IMR-90 (cell line): ENCODE data around the gene DVL3. TPM values are rescaled to one million over a fixed set of nuclear protein-coding genes. Genes with fewer than 3 reads are reported as not detected.

Experiments
- ATAC-seq: fragments of 200-7000 bp; cut with Tn5 transposase; 2 replicates; pipeline ENCODE4 v1.9.1; 2020; ENCODE audit warnings: low read depth, mild to moderate bottlenecking, moderate library complexity
- BruUV-seq: library from RNA; stranded (reverse); fragments of 400-500 nt; replicated peaks from 2 replicates; lab custom pipeline; 2021; lab: Mats Ljungman, UMichigan
- CTCF ChIA-PET: fragments of 300-600 bp; formaldehyde crosslinking; extraction: SDS; loops from one replicate; lab custom pipeline; 2021; ENCODE audit warnings: antibody characterized with exemption; lab: Yijun Ruan, JAX
- POLR2A ChIA-PET: fragments of 300-600 bp; sonication (Branson Sonifier 250); formaldehyde crosslinking; loops from one replicate; lab custom pipeline; 2022; ENCODE audit warnings: antibody characterized with exemption; ENCODE audit not compliant: unreplicated experiment; lab: Charles Lee
- DNase-seq: peaks from one replicate; pipeline ENCODE4 v3.0.0; 2013
- H2AFZ ChIP-seq: replicated peaks from 2 replicates; pipeline ENCODE3; 2013; ENCODE audit warnings: low read length, mild to moderate bottlenecking; ENCODE audit not compliant: poor library complexity
- H2AK5ac ChIP-seq: 2 replicates; pipeline ENCODE4 v1.6.1; 2013; ENCODE audit warnings: low read depth, low read length, inconsistent platforms
- H2AK9ac ChIP-seq: replicated peaks from 2 replicates; pipeline ENCODE3; 2013; ENCODE audit warnings: mild to moderate bottlenecking, low read depth, low read length, moderate library complexity; ENCODE audit not compliant: poor library complexity
- H2BK120ac ChIP-seq: 2 replicates; pipeline ENCODE4 v1.6.1; 2013; ENCODE audit warnings: low read depth, low read length, inconsistent platforms
- H2BK15ac ChIP-seq: 3 replicates; pipeline ENCODE4 v1.6.1; 2013; ENCODE audit warnings: low read depth, low read length, inconsistent platforms
- H2BK20ac ChIP-seq: 2 replicates; pipeline ENCODE4 v1.6.1; 2013; ENCODE audit warnings: low read depth, mild to moderate bottlenecking, inconsistent platforms, low read length, moderate library complexity
- H2BK5ac ChIP-seq: 2 replicates; pipeline ENCODE4 v1.6.1; 2013; ENCODE audit warnings: mild to moderate bottlenecking, low read depth, low read length, inconsistent platforms; ENCODE audit not compliant: poor library complexity, severe bottlenecking
- H3K14ac ChIP-seq: replicated peaks from 2 replicates; pipeline ENCODE4 v1.6.1; 2013; ENCODE audit warnings: low read depth, low read length, inconsistent platforms
- H3K18ac ChIP-seq: 2 replicates; pipeline ENCODE4 v1.6.1; 2013; ENCODE audit warnings: low read depth, low read length, control low read depth
- H3K23ac ChIP-seq: 2 replicates; pipeline ENCODE4 v1.6.1; 2013; ENCODE audit warnings: low read depth, low read length, inconsistent platforms
- H3K27ac ChIP-seq: 2 replicates; pipeline ENCODE4 v1.5.1; 2013; ENCODE audit warnings: mild to moderate bottlenecking, control low read depth, low read length; ENCODE audit not compliant: insufficient read depth
- H3K27me3 ChIP-seq: 2 replicates; pipeline ENCODE4 v1.6.1; 2013; ENCODE audit warnings: low read length; ENCODE audit not compliant: control insufficient read depth, insufficient read depth
- H3K36me3 ChIP-seq: 2 replicates; pipeline ENCODE4 v1.6.1; 2013; ENCODE audit warnings: low read length, mixed read lengths; ENCODE audit not compliant: control insufficient read depth, insufficient read depth
- H3K4ac ChIP-seq: 2 replicates; pipeline ENCODE4 v1.6.1; 2013; ENCODE audit warnings: low read depth, low read length, inconsistent platforms
- H3K4me1 ChIP-seq: 2 replicates; pipeline ENCODE4 v1.6.1; 2013; ENCODE audit warnings: low read length, mixed read lengths; ENCODE audit not compliant: control insufficient read depth, insufficient read depth
- H3K4me2 ChIP-seq: 2 replicates; pipeline ENCODE4 v1.6.1; 2013; ENCODE audit warnings: low read depth, mild to moderate bottlenecking, control low read depth, low read length, moderate library complexity
- H3K4me3 ChIP-seq: 2 replicates; pipeline ENCODE4 v1.5.1; 2013; ENCODE audit warnings: low read depth, mild to moderate bottlenecking, control low read depth, low read length, moderate library complexity; ENCODE audit not compliant: insufficient read depth
- H3K56ac ChIP-seq: 2 replicates; pipeline ENCODE4 v1.6.1; 2013; ENCODE audit warnings: low read length, inconsistent platforms; ENCODE audit not compliant: insufficient read depth; ENCODE audit errors: extremely low read depth
- H3K79me1 ChIP-seq, 2 experiments: 2 replicates each; pipeline ENCODE4 v1.6.1; 2013; ENCODE audit warnings: low read length in 2 of 2, inconsistent platforms in 1 of 2, low read depth in 1 of 2
- H3K9ac ChIP-seq: 2 replicates; pipeline ENCODE4 v1.6.1; 2013; ENCODE audit warnings: low read depth, low read length, control low read depth
- H3K9me1 ChIP-seq: 2 replicates; pipeline ENCODE4 v1.6.1; 2013; ENCODE audit warnings: low read length, inconsistent platforms; ENCODE audit not compliant: insufficient read depth
- H3K9me3 ChIP-seq: 2 replicates; pipeline ENCODE4 v1.6.1; 2013; ENCODE audit warnings: low read length; ENCODE audit not compliant: control insufficient read depth, insufficient read depth
- H4K20me1 ChIP-seq: 2 replicates; pipeline ENCODE4 v1.6.1; 2013; ENCODE audit warnings: low read length, inconsistent platforms; ENCODE audit not compliant: insufficient read depth
- H4K5ac ChIP-seq: 2 replicates; pipeline ENCODE4 v1.6.1; 2013; ENCODE audit warnings: mild to moderate bottlenecking, low read depth, low read length, control low read depth
- H4K8ac ChIP-seq, 2 experiments: 2 replicates each; pipeline ENCODE4 v1.6.1; 2013; ENCODE audit warnings: low read depth in 2 of 2, low read length in 2 of 2, control low read depth in 1 of 2, inconsistent platforms in 1 of 2
- H4K91ac ChIP-seq: 2 replicates; pipeline ENCODE4 v1.6.1; 2013; ENCODE audit warnings: low read depth, low read length, inconsistent platforms; ENCODE audit not compliant: insufficient read depth
- BHLHE40 ChIP-seq: fragments of 150-350 bp; IDR thresholded peaks from 2 replicates; pipeline ENCODE4 v1.6.1; 2016; ENCODE audit warnings: mild to moderate bottlenecking, low read depth, low read length
- CEBPB ChIP-seq: IDR thresholded peaks from 2 replicates; pipeline ENCODE4 v1.6.1; 2012; ENCODE audit warnings: low read depth, low read length, improper control_type of control experiment
- CHD1 ChIP-seq: IDR thresholded peaks from 2 replicates; pipeline ENCODE4 v1.6.1; 2012; ENCODE audit warnings: low read depth, low read length, improper control_type of control experiment
- ELK1 ChIP-seq: fragments of 150-350 bp; IDR thresholded peaks from 2 replicates; pipeline ENCODE4 v1.6.1; 2016; ENCODE audit warnings: low read depth, mild to moderate bottlenecking, low read length, moderate library complexity, borderline replicate concordance
- FOS ChIP-seq: fragments of 150-350 bp; IDR thresholded peaks from 2 replicates; pipeline ENCODE4 v1.6.1; 2016; ENCODE audit warnings: low read depth, low read length
- MAFK ChIP-seq: IDR thresholded peaks from 2 replicates; pipeline ENCODE4 v1.6.1; 2012; ENCODE audit warnings: low read depth, low read length, improper control_type of control experiment
- MAZ ChIP-seq: IDR thresholded peaks from 2 replicates; pipeline ENCODE4 v1.6.1; 2012; ENCODE audit warnings: low read depth, mild to moderate bottlenecking, low read length, improper control_type of control experiment, moderate library complexity, borderline replicate concordance
- MXI1 ChIP-seq: IDR thresholded peaks from 2 replicates; pipeline ENCODE4 v1.6.1; 2012; ENCODE audit warnings: low read depth, mild to moderate bottlenecking, low read length, moderate library complexity, borderline replicate concordance
- NFE2L2 ChIP-seq: fragments of 150-350 bp; IDR thresholded peaks from 2 replicates; pipeline ENCODE4 v1.6.1; 2016; ENCODE audit warnings: low read depth, mild to moderate bottlenecking, low read length
- POLR2A ChIP-seq: IDR thresholded peaks from 2 replicates; pipeline ENCODE4 v1.6.1; 2012; ENCODE audit warnings: mild to moderate bottlenecking, low read depth, low read length
- RAD21 ChIP-seq: IDR thresholded peaks from 2 replicates; pipeline ENCODE4 v1.6.1; 2012; ENCODE audit warnings: low read length, improper control_type of control experiment
- RCOR1 ChIP-seq: IDR thresholded peaks from 2 replicates; pipeline ENCODE4 v1.6.1; 2012; ENCODE audit warnings: mild to moderate bottlenecking, low read length, improper control_type of control experiment; ENCODE audit not compliant: insufficient replicate concordance
- RFX5 ChIP-seq: IDR thresholded peaks from 2 replicates; pipeline ENCODE4 v1.8.0; 2012; ENCODE audit warnings: low read depth, mild to moderate bottlenecking, low read length, moderate library complexity
- SMC3 ChIP-seq: fragments of 150-350 bp; IDR thresholded peaks from 2 replicates; pipeline ENCODE4 v1.6.1; 2016; ENCODE audit warnings: low read depth, mild to moderate bottlenecking, antibody characterized with exemption, low read length, moderate library complexity
- USF2 ChIP-seq: fragments of 150-350 bp; IDR thresholded peaks from 2 replicates; pipeline ENCODE4 v1.6.1; 2017; ENCODE audit warnings: mild to moderate bottlenecking, antibody characterized with exemption, low read length, low read depth
- WGBS, 2 experiments: methylation state at CpG; one replicate each; pipeline versions ENCODE4 v1.1.5 to v1.1.7; 2013; ENCODE audit warnings: missing lambda C conversion rate in 2 of 2; ENCODE audit not compliant: insufficient read length in 1 of 2; ENCODE audit errors: extremely low coverage in 2 of 2; 5-methylcytosine and 5-hydroxymethylcytosine counted together
- dilution Hi-C: fragments of 300-500 bp; cut with HindIII; formaldehyde crosslinking; loops from one replicate; pipeline ENCODE4 v1.14.3; 2018; ENCODE audit warnings: low sequenced_read_pairs; ENCODE audit not compliant: unreplicated experiment
- in situ Hi-C: fragments of 300-500 bp; cut with MboI; formaldehyde crosslinking; loops from 3 replicates; pipeline ENCODE4 v1.14.3; 2019; ENCODE audit warnings: low sequenced_read_pairs, inconsistent platforms, mixed read lengths
- intact Hi-C: fragments of 100-400 bp; cut with micrococcal nuclease; formaldehyde crosslinking; loops from 2 replicates; pipeline ENCODE4 v1.10.0; 2022
- polyA plus RNA-seq, 3 experiments: library from polyadenylated mRNA; depleted of rRNA; stranded (reverse); fragments of >200 nt; gene quantifications; 2 replicates each; pipeline ENCODE4 v1.2.3, GENCODE V29; 2012; ENCODE audit warnings: low replicate concordance in 1 of 3
- total RNA-seq: library from RNA; depleted of rRNA; stranded (reverse); fragments of >200 nt; gene quantifications from 2 replicates; pipeline ENCODE4 v1.2.3, GENCODE V29; 2012
- TF ChIP-seq, protein P1 (sequence below): conservative IDR thresholded peaks from 2 replicates; pipeline ENCODE4 v1.5.1; 2012; ENCODE audit warnings: mild to moderate bottlenecking, low read depth, low read length, improper control_type of control experiment

The DVL3 gene
- total and polyA plus RNA-seq, 2 of the 4 experiments (the other 2 are of a cell fraction): 23.3 to 40.4 TPM

DNA sequence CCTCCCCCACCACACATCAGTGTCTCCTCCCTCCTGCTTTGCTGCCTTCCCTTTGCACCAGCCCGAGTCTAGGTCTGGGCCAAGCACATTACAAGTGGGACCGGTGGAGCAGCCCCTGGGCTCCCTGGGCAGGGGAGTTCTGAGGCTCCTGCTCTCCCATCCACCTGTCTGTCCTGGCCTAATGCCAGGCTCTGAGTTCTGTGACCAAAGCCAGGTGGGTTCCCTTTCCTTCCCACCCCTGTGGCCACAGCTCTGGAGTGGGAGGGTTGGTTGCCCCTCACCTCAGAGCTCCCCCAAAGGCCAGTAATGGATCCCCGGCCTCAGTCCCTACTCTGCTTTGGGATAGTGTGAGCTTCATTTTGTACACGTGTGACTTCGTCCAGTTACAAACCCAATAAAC lies 28.5 kb downstream of the DVL3 start:
- H3K36me3 ChIP-seq: peaks cover 65% of the 10 kb centered on the region
- no CpG with 5 or more reads among the region's 5 CpGs for WGBS, 2 experiments
- BruUV-seq: TSS peak; percentile 76

More for the DNA sequence above, 28.5 kb downstream of the DVL3 start:
- Histone ChIP-seq H2BK15ac (no peak overlapping the region), H3K14ac (no peak overlapping the region), H2AFZ (no peak overlapping the region), H3K23ac (no peak overlapping the region), H3K27me3 (no peaks in the 10 kb centered on the region), H2BK20ac (no peak overlapping the region), H3K4ac (no peak overlapping the region), H4K20me1 (peaks cover 42% of the 10 kb centered on the region), H3K9ac (no peak overlapping the region), H3K79me1 (peaks cover 41 to 67% of the 10 kb centered on the region in 2 experiments), H3K9me1 (peaks cover 13% of the 10 kb centered on the region; the same call in 1 of the 2 replicates), H3K4me1 (peaks cover 3% of the 10 kb centered on the region; the same call in 1 of the 2 replicates), H3K18ac (no peak overlapping the region), H2BK120ac (no peak overlapping the region), H3K4me2 (no peak overlapping the region), H2AK5ac (no peak overlapping the region), H2AK9ac (no peak overlapping the region), H3K4me3 (no peak overlapping the region), H3K9me3 (no peaks in the 10 kb centered on the region), H2BK5ac (no peak overlapping the region), H4K5ac (no peak overlapping the region), H4K8ac (no peak overlapping the region), H3K27ac (no peak overlapping the region), H3K56ac (no peak overlapping the region), H4K91ac (no peak overlapping the region)
- ChIA-PET CTCF (interaction anchor here (0.6 kb wide), 1 partner anchor 34 kb away, joined by 5 read pairs; no protein-coding TSS in a partner anchor), POLR2A (interaction anchor here (0.6 kb wide), 1 partner anchor 37 kb away, joined by 3 read pairs; no protein-coding TSS in a partner anchor)
- TF ChIP-seq CHD1 (no peak), SMC3 (no peak), MAFK (no peak), NFE2L2 (no peak), FOS (no peak), CEBPB (no peak), RFX5 (no peak), USF2 (no peak), MXI1 (no peak), RCOR1 (no peak), BHLHE40 (no peak), POLR2A (no peak), ELK1 (no peak), MAZ (no peak), RAD21 (no peak)
- TF ChIP-seq, protein P1, sequence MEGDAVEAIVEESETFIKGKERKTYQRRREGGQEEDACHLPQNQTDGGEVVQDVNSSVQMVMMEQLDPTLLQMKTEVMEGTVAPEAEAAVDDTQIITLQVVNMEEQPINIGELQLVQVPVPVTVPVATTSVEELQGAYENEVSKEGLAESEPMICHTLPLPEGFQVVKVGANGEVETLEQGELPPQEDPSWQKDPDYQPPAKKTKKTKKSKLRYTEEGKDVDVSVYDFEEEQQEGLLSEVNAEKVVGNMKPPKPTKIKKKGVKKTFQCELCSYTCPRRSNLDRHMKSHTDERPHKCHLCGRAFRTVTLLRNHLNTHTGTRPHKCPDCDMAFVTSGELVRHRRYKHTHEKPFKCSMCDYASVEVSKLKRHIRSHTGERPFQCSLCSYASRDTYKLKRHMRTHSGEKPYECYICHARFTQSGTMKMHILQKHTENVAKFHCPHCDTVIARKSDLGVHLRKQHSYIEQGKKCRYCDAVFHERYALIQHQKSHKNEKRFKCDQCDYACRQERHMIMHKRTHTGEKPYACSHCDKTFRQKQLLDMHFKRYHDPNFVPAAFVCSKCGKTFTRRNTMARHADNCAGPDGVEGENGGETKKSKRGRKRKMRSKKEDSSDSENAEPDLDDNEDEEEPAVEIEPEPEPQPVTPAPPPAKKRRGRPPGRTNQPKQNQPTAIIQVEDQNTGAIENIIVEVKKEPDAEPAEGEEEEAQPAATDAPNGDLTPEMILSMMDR: no peak
- dilution Hi-C loops (no loop called here), intact Hi-C loops (no loop called here), in situ Hi-C loops (no loop called here)
- ATAC-seq (no peak), DNase-seq (no peak)
